NB4 (cell line): ENCODE measurements around the gene TOPAZ1.
A peak's percentile ranks its signal among the peaks of the same experiment; 100 is the strongest.

Experiments used
- DNase-seq: peaks from one replicate; pipeline ENCODE4 v3.0.0; 2010; ENCODE audit warnings: low read depth
- H3K4me3 ChIP-seq: one replicate; pipeline ENCODE4 v1.5.1; 2011; ENCODE audit warnings: mild to moderate bottlenecking, low read depth, low read length, moderate library complexity
- MYC ChIP-seq: IDR thresholded peaks from 2 replicates; pipeline ENCODE4 v1.6.1; 2011; ENCODE audit warnings: low read depth, low read length
- POLR2A ChIP-seq: IDR thresholded peaks from 2 replicates; pipeline ENCODE4 v1.6.1; 2011; ENCODE audit warnings: mild to moderate bottlenecking; ENCODE audit not compliant: insufficient read length; ENCODE audit errors: extremely low read depth
- TF ChIP-seq, protein P1 (sequence below): IDR thresholded peaks from one replicate; pipeline ENCODE4 v1.5.1; 2012; ENCODE audit warnings: low read depth, low read length
- TF ChIP-seq, protein P2 (sequence below): IDR thresholded peaks from 2 replicates; pipeline ENCODE4 v1.6.1; 2011; ENCODE audit warnings: low read depth, low read length

TOPAZ1 gene

DNA sequence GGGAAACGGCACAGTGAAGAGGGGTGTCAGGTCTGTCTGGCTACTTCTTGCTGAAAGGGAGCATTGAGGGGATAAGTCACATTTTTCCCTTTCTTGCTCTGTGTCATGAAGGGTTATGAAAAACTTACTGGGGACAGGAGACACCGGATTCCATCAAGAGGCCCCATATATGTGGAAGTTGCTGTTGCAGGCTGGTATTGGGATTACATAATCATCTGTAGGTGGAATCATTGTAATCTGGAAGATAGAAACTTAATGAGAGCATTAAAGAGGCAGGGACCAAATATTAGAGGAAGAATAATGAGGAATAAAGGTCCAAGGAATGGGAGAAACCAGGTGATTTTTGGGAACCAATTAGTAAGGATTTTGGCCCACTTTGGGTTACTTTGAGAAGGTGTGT lies 92.6 kb downstream of the TOPAZ1 start:
- TF ChIP-seq MYC: no peak
- TF ChIP-seq, protein P1, sequence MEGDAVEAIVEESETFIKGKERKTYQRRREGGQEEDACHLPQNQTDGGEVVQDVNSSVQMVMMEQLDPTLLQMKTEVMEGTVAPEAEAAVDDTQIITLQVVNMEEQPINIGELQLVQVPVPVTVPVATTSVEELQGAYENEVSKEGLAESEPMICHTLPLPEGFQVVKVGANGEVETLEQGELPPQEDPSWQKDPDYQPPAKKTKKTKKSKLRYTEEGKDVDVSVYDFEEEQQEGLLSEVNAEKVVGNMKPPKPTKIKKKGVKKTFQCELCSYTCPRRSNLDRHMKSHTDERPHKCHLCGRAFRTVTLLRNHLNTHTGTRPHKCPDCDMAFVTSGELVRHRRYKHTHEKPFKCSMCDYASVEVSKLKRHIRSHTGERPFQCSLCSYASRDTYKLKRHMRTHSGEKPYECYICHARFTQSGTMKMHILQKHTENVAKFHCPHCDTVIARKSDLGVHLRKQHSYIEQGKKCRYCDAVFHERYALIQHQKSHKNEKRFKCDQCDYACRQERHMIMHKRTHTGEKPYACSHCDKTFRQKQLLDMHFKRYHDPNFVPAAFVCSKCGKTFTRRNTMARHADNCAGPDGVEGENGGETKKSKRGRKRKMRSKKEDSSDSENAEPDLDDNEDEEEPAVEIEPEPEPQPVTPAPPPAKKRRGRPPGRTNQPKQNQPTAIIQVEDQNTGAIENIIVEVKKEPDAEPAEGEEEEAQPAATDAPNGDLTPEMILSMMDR: no peak
- no peak for TF ChIP-seq POLR2A
- TF ChIP-seq, protein P2, sequence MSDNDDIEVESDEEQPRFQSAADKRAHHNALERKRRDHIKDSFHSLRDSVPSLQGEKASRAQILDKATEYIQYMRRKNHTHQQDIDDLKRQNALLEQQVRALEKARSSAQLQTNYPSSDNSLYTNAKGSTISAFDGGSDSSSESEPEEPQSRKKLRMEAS: no peak
- no peak overlapping the region for H3K4me3 ChIP-seq
- DNase-seq: no peak

DNA sequence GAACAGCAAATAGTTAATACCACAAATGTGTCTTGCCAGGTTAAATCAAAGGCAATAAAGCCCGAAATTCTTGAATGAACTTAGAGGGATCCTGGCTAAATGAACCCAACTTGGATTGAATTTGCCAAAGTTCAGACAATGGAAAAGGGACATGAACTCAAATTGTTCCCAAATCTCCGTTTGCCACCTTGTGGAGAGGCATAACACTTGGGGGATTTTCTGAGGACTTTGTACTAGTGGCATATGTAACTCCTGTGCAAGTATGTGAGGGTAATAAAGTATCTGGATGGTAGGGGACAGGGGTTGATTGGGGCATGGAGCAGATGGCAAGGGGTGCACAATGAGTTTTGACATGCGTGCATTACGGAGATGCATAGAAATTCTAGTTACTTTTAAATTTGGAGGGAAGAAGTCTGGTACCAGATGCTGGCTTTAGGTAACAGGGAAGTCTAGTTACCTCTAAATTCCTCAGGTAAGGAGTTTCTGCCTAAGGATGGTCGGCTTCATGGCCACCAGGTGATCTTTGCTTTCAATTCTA lies 95.6 kb downstream of the TOPAZ1 start:
- DNase-seq: peak; percentile 23
- H3K4me3 ChIP-seq: peak overlapping the region; percentile 82
- TF ChIP-seq, protein P2: no peak
- TF ChIP-seq MYC: no peak

DNA sequence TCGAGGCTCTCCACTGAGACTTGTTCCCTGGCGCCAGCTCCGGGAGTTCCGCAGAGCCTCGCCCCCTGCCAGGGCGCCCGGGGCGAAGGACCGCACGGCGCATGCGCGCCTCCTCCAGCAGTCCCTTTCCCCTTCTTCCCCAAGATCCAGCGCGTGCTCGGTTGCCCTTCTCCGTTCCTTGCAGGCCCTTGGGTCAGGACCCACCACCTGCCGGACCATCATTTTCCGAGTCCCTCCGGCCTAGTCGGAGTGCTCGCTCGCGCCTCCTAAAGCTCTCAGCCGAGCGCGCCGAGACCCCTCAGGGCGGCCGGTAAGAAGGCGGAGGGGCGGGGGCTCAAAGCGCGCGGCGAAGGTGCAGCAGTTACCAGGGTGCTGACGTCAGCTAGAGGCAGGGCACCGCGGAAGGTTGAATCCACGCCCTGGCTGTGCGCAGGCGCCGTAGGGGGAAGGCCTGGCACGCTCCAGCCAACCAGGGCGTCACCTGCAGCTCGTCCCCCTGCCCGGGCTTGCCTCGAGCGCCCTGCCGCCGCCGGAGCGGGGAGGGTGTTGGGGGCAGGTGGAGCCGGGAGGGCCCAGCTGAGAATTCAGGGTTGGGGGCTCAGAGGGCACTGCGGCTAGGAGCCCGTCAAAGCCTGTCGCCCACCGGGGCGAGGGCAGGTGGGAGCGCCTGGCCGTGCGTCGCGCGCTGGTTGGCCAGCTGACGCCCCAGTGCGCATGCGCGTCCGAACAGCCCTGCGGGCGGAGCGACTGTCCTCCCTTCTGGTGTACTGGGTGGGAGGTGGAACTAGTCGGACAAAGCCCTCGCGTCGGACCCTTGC lies 96.5 kb downstream of the TOPAZ1 start, which contains the start of gene TCAIM:
TSS of gene TCAIM (plus strand) at position 757 of the 818 bp plus-strand sequence. CDS start 16,017 bp downstream, outside the sequence.
- H3K4me3 ChIP-seq: peak within 1 kb of the TSS; percentile 82
- TF ChIP-seq, protein P1: no peak
- TF ChIP-seq, protein P2: peak; percentile 45
- peak; percentile 65 for TF ChIP-seq POLR2A
- peak; percentile 70; the same call in 1 of the 2 replicates for TF ChIP-seq MYC
- peak; percentile 97 for DNase-seq

DNA sequence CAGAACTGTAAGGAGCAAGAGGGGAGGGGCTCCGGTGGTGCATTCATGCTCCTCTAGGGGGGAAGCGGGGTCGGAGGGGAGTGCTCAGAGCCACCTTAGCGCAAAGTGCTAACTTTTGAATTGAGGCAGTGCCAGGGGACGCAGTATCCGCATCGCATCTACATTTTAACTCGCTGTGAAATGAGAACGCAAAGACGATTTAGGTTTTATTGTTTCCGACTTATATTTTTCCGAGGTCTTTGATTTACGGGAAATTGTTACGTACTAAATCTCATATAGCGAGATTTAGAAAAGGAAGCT lies 97.1 kb downstream of the TOPAZ1 start:
- no peak for DNase-seq
- TF ChIP-seq POLR2A (no peak), MYC (no peak)
- TF ChIP-seq, protein P1: no peak
- TF ChIP-seq, protein P2: no peak
- peak overlapping the region; percentile 82 for H3K4me3 ChIP-seq

DNA sequence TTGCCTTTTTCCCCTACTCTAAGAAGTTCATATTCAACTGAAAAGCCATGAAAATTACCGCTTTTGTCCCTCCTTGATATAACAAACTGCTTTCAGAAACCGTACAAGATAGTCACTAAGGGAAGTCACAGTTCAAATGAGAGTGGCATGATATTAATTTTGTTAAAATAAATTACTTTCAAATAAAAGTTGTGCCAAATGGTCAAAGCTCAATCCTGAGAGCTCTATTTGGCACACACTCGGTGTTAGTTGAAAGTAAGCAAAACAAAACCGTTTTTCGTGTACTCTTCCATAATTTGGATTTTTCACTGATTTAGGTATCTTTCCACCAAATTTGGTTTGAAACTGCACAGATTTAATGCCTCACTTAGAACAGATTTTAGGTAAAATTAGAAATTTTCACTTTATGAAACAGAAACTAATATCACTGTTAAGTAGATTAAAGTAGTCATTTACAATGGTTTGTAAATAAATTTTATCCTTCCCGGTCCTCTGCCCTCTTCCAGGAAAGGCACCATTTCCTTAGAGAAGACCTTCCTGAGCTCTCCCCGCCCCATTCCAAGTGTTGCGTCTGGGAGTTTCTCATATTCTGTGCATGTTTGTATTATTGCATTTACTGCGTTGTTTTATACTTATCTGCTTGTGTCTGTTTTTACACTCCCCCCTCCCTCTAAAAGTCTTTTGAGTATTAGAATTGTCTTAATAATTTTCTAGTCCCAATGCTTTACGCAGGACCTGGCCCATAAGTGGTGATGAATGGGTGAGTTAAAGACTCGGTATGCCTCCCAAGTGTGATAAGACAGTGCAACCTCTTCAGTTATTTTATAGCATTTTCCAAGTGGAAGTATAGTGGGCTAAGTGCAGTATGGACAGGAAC lies 97.7 kb downstream of the TOPAZ1 start:
- peak overlapping the region; percentile 82 for H3K4me3 ChIP-seq
- TF ChIP-seq, protein P2: no peak
- TF ChIP-seq, protein P1: no peak
- TF ChIP-seq POLR2A (no peak), MYC (no peak)
- no peak for DNase-seq

DNA sequence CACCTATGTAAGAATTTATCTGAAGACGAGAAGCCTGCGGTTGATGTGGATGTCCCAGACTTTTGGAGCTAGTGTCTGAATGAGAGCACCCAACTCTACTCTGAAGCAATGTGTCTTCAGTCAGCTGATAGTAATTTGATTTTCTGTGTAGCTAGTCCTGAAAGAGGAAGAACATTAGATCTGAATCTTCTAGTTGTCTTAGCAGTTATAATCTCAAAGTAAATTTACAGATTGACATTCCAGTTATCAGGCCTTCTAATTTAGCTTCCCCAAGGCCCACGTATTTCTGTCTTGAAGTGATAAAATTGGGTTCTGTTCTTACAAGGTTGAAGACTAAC lies 98.3 kb downstream of the TOPAZ1 start:
- H3K4me3 ChIP-seq: peak overlapping the region; percentile 82
- DNase-seq: peak; percentile 24
- TF ChIP-seq, protein P1: no peak
- TF ChIP-seq, protein P2: no peak
- TF ChIP-seq MYC: no peak
- TF ChIP-seq POLR2A: no peak
